ENCODE measurements around the gene UGT1A5.

The UGT1A5 gene

GRCh38 chr2:233822101-233822771, 109.5 kb downstream of the UGT1A5 start:
- H3K18ac ChIP-seq (ENCODE audit: low read depth in 1 of 2, low read length in 2 of 2) = no peak overlapping the region
- H2AK5ac ChIP-seq (ENCODE audit: low read length, severe bottlenecking) = no peak overlapping the region
- no peak overlapping the region for H3K23ac ChIP-seq (ENCODE audit: low read length in 2 of 2)
- H3K4me2 ChIP-seq (ENCODE audit: low read length, poor library complexity, severe bottlenecking) = no peak overlapping the region
- H3K4me1 ChIP-seq (ENCODE audit: control insufficient read depth, insufficient read depth, low read depth, low read length) = peaks cover 1% of the 10 kb centered on the region
- no peak overlapping the region for H4K8ac ChIP-seq (ENCODE audit: low read length)
- no peak overlapping the region for H3K14ac ChIP-seq (ENCODE audit: low read length in 2 of 2)
- 91% methylated on average over 21 of the region's 21 CpGs for WGBS
- DNase-seq = no peak
- no peak overlapping the region for H3K9ac ChIP-seq (ENCODE audit: low read length)
- no peaks in the 10 kb centered on the region for H3K9me3 ChIP-seq (ENCODE audit: control insufficient read depth, low read length)
- H2BK120ac ChIP-seq (ENCODE audit: low read depth, low read length) = no peak overlapping the region
- no peaks in the 10 kb centered on the region for H3K36me3 ChIP-seq (ENCODE audit: control insufficient read depth in 1 of 2, insufficient read depth in 2 of 2, low read depth in 1 of 2, low read length in 2 of 2)
- H2BK5ac ChIP-seq (ENCODE audit: low read depth, low read length, poor library complexity, severe bottlenecking) = no peak overlapping the region
- H3K79me1 ChIP-seq (replicated peaks; ENCODE audit: low read length, poor library complexity, severe bottlenecking) = no peaks in the 10 kb centered on the region
- no peak overlapping the region for H4K91ac ChIP-seq (ENCODE audit: low read length)
- H2AFZ ChIP-seq (ENCODE audit: low read depth, low read length) = no peak overlapping the region
- no peak overlapping the region for H3K4me3 ChIP-seq (ENCODE audit: insufficient read depth in 1 of 2, low read depth in 1 of 2, low read length in 2 of 2)
- no peak overlapping the region for H3K27ac ChIP-seq (ENCODE audit: low read length, poor library complexity, severe bottlenecking)
- no peak overlapping the region for H2BK12ac ChIP-seq (ENCODE audit: low read length in 2 of 2)
- H3K27me3 ChIP-seq (ENCODE audit: control insufficient read depth in 1 of 2, insufficient read depth in 1 of 2, low read length in 2 of 2) = peaks cover 21 to 27% of the 10 kb centered on the region in 2 experiments
- no peak overlapping the region for H2BK15ac ChIP-seq (ENCODE audit: low read depth, poor library complexity, severe bottlenecking)
- H3K4ac ChIP-seq (ENCODE audit: low read depth in 1 of 2, low read length in 2 of 2) = no peak overlapping the region
